Measurements from ENCODE around the gene DEPP1. TPM values are rescaled to one million over a fixed set of nuclear protein-coding genes. Genes with fewer than 3 reads are reported as not detected.

DEPP1 gene
- total RNA-seq, 2 donors from 2014 or later = 13.4 to 17.1 TPM

DNA sequence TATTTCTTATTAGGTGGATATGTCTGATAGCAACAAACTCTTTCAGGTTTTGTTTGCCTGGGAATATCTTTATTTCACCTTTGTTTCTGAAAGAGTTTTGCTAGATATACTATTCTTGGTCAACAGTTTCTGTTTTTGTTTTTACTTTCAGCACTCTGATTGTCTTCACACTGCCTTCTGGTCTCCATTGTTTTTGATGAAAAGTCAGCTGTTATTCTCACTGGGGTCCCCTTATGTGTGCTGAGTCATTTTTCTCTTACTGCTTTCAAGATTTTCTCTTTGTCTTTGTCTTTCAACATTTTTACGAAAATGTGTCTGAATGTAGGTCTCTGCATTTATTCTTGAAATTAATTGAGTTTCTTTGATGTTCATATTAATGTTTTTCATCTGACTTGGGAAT lies 34.3 kb downstream of the DEPP1 start:
- ATAC-seq = no peak
- intact Hi-C loops (cut with DNase I, micrococcal nuclease) = no loop called here
- no peak for DNase-seq

GRCh38 chr10:44939691-44940401 lies 38.8 kb downstream of the DEPP1 start:
- ATAC-seq (peak; percentile 69), DNase-seq (no peak)
- intact Hi-C loops (cut with DNase I, micrococcal nuclease) = no loop called here

DNA sequence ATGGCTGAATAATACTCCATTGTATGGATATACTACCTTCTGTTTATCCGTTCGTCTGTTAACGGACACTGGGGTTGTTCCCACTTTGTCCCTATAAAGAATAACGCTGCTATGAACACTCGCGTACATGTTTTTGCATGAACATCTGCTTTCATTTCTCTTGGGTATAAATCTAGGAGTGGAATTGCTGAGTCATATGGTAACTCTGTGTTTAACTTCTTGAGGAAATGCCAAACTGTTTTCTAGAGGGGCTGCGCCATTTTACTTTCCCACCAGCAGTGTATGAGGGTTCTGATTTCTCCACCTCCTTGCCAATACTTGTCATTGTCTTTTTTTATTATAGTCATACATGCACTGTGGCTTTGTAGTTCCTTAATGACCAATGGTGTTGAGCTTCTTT lies 39.7 kb downstream of the DEPP1 start:
- ATAC-seq (no peak), DNase-seq (no peak)
- intact Hi-C loops (cut with DNase I, micrococcal nuclease) = no loop called here

DNA sequence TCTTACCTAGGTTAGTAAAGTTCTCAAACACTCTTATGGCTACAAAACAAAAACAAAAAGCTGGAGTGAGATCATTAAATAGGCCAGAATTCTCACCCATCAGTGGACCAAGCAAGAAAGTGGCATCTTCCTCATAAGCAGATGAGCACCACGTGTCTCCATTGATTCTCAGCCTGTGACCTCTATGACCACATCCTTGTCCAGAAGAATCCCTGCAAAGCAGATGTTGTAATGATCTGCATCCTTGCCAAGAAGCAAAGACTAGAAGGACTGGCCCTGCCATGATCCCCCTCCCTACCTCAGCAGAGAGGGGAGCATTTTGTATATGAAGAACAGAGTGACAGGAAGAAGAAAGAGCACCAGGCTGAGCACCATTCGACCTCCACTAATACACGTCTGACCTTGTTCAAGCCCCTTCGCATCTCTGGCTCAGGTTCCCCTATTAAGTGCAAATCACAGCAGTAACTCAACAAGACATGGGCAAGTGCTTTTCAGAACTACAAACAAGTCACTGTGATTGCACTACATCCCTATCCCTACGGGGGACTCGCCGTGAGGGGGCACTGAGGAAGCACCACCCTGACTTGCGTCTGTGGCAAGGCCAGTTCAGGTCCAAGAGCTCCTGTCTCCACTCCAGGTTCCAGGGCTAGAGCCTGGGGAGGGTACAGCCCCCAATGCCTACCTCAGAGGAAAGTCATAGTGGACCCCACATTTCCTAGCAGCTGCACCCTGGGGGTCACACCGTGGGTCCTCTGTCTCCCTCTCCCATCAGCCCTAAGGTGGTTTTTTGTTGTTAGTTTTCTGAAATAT lies 41.2 kb downstream of the DEPP1 start:
- ATAC-seq (no peak), DNase-seq (no peak)
- intact Hi-C loops (cut with DNase I, micrococcal nuclease) = no loop called here

DNA sequence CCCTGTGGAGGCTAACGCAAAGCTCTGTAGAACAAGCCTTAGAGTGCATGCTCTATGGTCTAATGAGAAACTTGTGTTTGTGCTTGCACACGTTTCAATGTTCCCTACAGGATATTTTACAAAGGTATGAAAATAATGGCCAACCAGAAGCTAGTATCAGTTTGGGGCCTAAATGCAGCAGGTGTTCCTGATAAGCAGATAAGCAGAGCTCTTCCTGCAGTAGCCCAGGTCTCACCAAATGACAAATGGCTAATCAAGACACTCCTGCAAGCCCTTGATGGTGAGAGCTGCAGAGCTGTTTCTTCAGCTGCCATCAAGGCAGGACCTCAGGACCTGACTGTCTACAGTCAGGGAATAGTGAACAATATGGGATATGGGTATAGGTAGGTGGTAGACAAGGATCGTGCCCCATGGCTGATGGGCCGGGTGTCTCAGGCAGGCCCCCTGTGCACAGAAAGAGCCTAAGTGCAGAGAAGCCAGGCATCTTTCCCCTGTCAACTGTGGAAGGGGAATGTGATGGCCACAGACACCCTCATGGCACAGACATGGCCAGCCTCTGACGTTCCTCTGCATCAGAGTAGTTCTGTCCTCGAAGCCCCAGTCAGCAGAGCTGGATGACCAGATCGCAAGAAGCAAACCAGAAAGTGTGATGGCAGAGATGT lies 42.2 kb downstream of the DEPP1 start:
- intact Hi-C loops (cut with DNase I, micrococcal nuclease) = no loop called here
- no peak for DNase-seq

DNA sequence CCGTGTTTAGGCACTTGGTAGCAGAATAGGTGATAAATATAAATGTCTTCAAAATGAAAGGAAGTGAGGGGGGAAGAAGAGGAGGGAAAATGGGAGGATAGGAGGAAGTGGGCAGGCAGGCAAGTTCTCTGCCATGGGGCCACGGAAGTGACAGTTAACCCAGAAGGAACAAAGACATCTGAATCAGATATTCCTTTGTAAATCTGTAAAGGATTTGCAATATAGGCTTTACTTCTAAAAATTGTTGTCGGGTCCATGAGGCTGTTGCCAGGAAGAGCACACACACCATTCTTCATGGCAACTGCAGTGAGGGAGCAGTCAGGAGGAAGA lies 42.7 kb downstream of the DEPP1 start:
- no peak for ATAC-seq
- no peak for DNase-seq
- intact Hi-C loops (cut with DNase I, micrococcal nuclease) = no loop called here

More for the DNA sequence above, 42.2 kb downstream of the DEPP1 start:
- no peak for ATAC-seq

GRCh38 chr10:44935201-44935965 lies 43.2 kb downstream of the DEPP1 start:
- no peak for ATAC-seq
- intact Hi-C loops (cut with DNase I, micrococcal nuclease) = no loop called here
- DNase-seq = no peak

- ATAC-seq = no peak
- intact Hi-C loops (cut with DNase I, micrococcal nuclease) = loop anchor here in 1 of 2 donors (5.0 kb wide), 1 partner anchor 43 kb away; the partner anchor contains the start of gene DEPP1
- DNase-seq = no peak
Measured at GRCh38 chr10:44934416-44935200, 44.0 kb downstream of the DEPP1 start.

DNA sequence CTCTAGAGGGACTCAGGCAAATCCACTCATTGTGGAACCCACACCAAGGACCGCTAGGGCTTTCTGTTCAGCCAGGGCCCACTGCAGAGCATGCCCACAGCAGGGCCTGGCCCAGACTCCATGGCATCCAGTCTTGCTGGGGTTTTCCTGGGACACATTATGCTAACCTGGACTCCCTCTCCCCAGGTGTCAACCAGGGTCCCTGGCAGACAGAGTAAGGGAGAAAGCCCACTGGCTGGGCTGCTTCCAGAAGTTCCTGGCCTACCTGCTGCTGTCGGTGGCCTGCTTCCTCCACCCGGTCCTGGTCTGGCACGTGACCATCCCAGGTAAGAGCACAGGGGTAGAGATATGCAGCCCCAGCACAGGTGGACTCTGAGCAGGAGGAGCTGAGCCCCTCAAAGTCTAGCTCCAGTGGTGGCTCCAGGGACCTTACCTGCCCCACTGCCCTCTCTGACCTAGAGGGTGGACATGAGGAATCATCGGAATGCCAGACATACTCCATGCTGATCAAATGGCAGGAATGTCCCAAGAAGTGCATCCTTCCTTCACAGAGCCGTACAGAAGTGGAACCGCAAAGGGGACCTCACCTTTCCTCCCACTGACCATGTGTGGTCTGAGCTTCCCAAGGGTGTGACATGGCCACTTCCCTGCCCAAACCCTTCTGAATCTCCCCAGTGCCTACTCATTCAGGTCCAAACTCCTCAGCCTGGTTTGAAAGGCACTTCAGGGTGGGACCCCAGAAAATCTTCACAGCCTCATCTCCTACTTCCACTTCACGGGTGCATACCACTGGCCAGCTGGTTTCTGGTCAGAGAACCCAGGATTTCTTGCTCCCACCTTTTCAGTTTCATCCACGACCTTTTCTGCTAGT lies 44.9 kb downstream of the DEPP1 start:
- intact Hi-C loops (cut with DNase I, micrococcal nuclease) = loop anchor here in 1 of 2 donors (5.0 kb wide), 1 partner anchor 44 kb away; the partner anchor contains the start of gene DEPP1
- ATAC-seq = no peak
- DNase-seq = no peak

DNA sequence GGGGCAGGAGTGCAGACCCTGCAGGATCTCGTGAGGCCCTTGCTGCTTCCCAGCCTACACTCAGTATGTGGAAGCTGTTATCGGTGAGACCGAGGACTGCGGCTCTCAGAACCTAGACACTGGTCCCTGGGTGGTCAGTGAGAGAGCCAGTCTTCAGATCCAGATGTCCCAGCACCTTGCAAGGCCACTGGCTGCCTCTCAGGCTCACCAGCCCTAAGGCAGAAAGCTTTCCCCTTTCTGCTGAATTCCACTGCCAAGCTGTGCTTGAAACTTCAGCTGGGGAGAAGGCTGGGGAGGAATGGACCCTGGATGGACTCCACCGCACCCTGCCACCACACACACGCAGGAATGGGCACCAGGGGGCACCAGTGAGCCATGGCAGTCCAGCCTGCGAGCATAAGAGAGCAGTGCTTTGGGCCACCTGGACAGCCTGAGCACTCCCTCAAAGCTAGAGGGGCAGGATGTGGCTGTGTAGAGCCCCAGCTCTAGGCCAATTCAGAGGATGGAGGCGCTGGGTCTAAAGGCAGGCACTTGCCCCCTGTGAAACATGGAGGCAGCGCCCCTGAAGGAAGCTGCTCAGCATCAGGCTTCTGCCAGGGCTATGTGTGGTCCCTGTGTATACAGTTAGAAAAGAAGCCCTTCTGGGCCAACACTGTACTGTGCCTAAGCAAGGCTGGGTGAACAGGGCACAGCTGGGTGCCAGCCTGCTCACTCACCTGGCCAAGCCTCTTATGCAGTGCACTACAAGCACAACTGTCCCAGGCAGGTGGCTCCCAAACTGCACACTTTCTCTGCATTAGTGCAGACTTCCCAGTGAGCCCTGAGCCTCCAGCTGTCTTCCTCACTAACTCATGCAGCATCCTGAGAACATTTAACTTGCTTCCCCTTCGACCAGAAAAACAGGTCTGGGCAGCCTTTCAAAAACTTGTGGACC lies 45.8 kb downstream of the DEPP1 start:
- intact Hi-C loops (cut with DNase I, micrococcal nuclease) = loop anchor here in 1 of 2 donors (5.0 kb wide), 1 partner anchor 45 kb away; the partner anchor contains the start of gene DEPP1
- ATAC-seq = peak; percentile 85
- DNase-seq = peak; percentile 82 to 97

- ATAC-seq (peak; percentile 0), DNase-seq (no peak)
- intact Hi-C loops (cut with DNase I, micrococcal nuclease) = loop anchor here in 1 of 2 donors (5.0 kb wide), 1 partner anchor 45 kb away; the partner anchor contains the start of gene DEPP1
Measured at GRCh38 chr10:44931621-44932516, 46.7 kb downstream of the DEPP1 start.

DNA sequence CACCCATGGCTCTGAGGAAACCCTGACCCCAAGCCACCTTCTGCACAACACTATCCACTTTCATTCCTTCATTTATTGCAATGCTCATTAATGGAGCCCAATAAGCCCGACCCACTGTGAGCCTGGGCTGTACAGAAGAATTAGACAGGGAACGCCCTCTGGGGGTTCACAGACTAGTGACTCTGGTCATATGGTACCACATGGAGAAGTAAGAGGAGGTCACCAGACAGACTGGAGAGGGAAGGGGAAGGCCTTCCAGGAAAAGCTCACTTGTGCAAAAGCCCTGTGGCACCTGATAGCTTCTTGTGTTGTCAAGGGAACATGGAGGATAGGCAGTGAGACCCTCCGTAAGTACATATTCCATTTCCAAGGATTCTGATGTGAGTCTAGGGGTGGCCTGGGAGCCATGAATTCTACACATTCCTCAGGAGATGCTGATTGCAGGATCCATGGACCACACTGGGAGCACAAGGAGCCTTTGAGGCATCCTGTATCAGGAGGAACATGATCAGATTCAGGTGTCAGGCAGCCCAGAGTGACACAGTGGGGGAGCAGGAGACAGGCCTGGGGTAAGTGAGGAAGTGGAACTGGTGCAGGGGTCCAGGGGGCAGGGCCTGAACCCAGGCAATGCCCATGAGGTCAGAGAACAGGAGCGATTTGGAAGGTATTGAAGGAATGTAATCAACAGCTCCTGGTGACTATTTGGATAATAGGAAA lies 47.5 kb downstream of the DEPP1 start:
- DNase-seq (no peak), ATAC-seq (no peak)
- intact Hi-C loops (cut with DNase I, micrococcal nuclease) = loop anchor here in 1 of 2 donors (5.0 kb wide), 1 partner anchor 46 kb away; the partner anchor contains the start of gene DEPP1

DNA sequence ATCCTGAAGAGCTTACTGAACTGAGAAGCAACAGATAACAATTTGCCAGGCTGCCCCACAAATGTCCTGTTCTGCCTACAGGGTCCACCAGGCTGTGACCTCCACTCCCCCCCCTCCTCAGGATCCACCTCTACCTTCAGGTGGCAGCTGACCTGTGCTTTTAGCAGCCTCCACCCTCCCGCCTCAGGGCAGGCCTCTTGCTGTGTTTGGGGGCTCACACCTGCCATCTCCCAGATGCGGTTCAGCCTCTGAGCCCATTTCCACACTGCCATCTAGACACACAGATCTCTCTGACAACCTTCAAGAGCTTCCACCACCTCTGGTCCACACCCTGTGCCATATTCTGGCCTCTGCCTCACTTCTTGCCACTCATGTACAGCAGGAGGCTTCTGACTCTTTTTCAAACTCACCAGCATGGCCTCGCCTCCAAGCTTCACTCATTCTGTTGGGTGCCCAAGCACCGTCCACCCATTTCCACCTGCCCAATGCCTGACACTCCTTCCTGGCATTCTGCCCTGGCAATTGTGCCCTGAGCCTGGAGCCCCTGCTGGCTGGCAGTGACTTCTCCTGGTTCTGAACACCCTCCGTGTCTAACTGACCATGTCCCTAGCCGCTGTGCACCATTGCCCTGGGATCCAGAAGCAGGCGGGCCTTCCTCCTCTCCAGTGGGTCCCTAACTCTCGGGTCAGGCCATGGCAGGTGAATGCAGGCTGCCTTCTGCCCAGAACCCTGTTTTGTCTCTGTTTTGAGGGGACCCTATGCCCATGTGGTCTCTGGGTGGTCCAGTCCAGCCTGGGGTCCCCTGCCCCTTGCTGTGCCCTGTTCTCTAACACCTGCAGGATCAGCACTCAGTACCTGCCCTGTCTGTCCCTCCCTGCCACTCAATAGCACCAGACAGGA lies 49.0 kb downstream of the DEPP1 start:
- ATAC-seq = peak; percentile 19
- DNase-seq = no peak
- intact Hi-C loops (cut with DNase I, micrococcal nuclease) = loop anchor here in 1 of 2 donors (5.0 kb wide), 1 partner anchor 48 kb away; the partner anchor contains the start of gene DEPP1

All from left colon (tissue), 2 donors.